Measurements from ENCODE around the gene PCDHGA7.
A peak's percentile ranks its signal among the peaks of the same experiment; 100 is the strongest.
"Not testable (repeated sequence)": the region's sequence is repeated elsewhere in the genome, so short reads cannot be mapped to it uniquely, and the experiment has no call there.

Gene PCDHGA7

DNA sequence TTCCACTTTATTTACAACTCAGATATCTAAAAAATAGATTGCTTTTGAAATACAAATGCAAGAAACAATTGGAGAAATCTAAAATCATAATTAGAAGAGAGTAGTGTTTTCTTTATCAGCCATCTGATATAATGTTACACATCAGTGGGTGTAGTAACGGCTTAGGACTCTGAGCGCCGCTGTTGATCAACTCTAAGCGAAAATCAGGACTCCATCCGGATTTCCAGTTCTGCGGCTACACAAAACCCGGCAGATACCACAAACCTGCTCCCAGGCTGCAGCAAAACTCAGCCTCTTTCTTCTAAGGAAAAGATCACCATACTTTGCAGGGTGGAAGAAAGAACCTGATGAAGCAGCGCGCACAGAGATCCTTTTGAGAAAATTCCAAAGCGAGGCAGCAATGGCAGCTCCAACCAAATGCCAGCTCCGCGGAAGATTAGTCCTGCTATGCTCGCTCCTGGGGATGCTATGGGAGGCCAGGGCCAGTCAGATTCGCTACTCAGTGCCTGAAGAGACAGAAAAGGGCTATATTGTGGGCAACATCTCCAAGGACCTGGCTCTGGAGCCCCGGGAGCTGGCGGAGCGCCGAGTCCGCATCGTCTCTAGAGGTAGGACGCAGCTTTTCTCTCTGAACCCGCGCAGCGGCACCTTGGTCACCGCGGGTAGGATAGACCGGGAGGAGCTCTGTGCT lies 20.2 kb downstream of the PCDHGA7 start, which contains the start of gene PCDHGA9:
Gene PCDHGA9 (plus strand): TSS at position 226 of the 691 bp plus-strand sequence. CDS start 175 bp downstream, at position 401.
- H3K27ac ChIP-seq: no peak within 1 kb of the TSS

DNA sequence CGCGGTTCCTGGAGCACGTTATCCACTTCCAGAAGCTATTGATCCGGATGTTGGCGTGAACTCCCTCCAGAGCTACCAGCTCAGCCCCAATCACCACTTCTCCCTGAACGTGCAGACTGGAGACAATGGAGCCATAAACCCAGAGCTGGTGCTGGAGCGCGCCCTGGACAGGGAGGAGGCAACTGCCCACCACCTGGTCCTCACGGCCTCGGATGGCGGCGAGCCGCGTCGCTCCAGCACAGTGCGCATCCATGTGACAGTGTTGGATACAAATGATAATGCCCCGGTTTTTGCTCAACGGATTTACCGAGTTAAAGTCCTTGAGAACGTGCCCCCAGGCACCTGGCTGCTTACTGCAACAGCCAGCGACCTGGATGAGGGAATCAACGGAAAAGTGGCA lies 20.8 kb downstream of the PCDHGA7 start:
- H3K27ac ChIP-seq: no peak overlapping the region
- TF ChIP-seq, protein P1, sequence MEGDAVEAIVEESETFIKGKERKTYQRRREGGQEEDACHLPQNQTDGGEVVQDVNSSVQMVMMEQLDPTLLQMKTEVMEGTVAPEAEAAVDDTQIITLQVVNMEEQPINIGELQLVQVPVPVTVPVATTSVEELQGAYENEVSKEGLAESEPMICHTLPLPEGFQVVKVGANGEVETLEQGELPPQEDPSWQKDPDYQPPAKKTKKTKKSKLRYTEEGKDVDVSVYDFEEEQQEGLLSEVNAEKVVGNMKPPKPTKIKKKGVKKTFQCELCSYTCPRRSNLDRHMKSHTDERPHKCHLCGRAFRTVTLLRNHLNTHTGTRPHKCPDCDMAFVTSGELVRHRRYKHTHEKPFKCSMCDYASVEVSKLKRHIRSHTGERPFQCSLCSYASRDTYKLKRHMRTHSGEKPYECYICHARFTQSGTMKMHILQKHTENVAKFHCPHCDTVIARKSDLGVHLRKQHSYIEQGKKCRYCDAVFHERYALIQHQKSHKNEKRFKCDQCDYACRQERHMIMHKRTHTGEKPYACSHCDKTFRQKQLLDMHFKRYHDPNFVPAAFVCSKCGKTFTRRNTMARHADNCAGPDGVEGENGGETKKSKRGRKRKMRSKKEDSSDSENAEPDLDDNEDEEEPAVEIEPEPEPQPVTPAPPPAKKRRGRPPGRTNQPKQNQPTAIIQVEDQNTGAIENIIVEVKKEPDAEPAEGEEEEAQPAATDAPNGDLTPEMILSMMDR (conservative IDR thresholded peaks at IDR 0.05): no peak

More for the DNA sequence above, 20.2 kb downstream of the PCDHGA7 start, which contains the start of gene PCDHGA9:
- TF ChIP-seq, protein P1 (conservative IDR thresholded peaks at IDR 0.05): peak; percentile 63

DNA sequence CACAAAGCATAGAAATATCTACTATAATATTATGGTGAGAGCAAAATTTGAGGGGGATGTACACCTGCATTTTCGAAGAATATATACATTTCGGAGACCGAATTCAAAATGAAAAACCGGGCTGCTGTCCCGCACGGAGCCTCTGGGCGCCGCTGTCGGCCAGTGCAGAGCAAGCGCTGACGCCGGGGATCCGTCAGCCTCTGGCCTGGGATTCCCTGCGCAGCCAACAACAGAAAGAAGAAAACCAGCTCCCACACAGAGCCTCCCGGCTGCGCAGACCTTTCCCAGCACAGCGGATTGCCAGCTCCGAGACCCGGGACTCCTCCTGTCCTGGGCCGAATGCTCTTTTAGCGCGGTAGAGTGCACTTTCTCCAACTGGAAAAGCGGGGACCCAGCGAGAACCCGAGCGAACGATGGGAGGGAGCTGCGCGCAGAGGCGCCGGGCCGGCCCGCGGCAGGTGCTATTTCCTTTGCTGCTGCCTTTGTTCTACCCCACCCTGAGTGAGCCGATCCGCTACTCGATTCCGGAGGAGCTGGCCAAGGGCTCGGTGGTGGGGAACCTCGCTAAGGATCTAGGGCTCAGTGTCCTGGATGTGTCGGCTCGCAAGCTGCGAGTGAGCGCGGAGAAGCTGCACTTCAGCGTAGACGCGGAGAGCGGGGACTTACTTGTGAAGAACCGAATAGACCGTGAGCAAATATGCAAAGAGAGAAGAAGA lies 25.4 kb downstream of the PCDHGA7 start, which contains the start of gene PCDHGB6:
Gene PCDHGB6 (plus strand): TSS at position 232 of the 716 bp plus-strand sequence. CDS start 182 bp downstream, at position 414.
- not testable (repeated sequence) for H3K27ac ChIP-seq

DNA sequence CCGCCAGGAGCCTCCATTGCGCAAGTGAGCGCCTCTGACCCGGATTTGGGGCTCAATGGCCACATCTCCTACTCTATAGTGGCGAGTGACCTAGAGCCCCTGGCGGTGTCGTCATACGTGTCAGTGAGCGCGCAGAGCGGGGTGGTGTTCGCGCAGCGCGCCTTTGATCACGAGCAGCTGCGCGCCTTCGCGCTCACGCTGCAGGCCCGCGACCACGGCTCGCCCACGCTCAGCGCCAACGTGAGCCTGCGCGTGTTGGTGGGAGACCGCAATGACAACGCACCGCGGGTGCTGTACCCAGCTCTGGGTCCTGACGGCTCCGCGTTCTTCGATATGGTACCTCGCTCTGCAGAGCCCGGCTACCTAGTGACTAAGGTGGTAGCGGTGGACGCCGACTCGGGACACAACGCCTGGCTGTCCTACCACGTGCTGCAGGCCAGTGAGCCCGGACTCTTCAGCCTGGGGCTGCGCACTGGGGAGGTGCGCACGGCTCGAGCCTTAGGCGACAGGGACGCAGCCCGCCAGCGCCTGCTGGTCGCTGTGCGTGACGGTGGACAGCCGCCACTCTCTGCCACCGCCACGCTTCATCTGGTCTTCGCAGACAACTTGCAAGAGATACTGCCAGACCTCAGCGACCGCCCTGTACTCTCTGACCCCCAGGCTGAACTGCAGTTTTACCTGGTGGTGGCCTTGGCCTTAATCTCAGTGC lies 27.2 kb downstream of the PCDHGA7 start:
- no peak overlapping the region for H3K27ac ChIP-seq
- TF ChIP-seq, protein P1 (conservative IDR thresholded peaks at IDR 0.05): no peak

DNA sequence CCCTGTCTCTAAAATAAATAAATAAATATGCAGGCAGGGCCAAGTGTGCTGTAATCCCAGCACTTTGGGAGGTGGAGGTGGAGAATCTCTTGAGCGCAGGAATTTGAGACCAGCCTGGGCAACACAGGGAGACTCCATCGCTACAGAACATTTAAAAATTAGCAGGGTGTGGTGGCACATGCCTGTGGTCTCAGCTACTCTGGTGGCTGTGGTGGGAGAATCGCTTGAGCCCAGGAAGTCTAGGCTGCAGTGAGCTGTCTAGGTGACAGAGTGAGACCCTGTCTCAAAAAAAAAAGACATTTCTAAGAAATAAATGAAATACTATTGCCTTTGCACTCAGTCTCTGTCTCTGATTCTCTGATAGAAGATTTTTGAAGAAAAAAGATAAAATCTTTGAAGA lies 29.0 kb downstream of the PCDHGA7 start:
- H3K27ac ChIP-seq: no peak overlapping the region
- TF ChIP-seq, protein P1 (conservative IDR thresholded peaks at IDR 0.05): no peak

DNA sequence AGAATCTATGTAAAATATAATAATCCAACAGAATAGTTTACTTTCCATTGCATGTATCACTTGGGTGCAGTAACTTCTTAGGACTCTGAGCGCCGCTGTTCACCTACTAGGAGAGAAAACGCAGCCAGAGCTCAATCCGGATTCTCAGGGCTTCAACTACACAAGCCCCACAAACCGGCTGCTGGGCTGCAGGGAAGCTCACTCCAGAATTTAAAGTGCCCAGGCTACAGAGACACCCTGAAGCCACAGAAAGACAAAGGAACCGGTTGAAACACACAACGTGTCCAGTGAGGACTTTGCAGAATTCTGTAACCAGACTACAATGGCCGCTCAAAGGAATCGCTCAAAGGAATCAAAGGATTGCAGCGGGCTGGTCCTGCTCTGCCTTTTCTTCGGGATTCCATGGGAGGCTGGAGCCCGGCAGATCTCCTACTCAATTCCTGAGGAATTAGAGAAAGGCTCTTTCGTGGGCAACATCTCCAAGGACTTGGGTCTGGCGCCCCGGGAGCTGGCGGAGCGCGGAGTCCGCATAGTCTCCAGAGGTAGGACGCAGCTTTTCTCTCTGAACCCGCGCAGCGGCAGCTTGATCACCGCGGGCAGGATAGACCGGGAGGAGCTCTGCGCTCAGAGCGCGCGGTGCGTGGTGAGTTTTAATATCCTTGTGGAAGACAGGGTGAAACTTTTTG lies 30.5 kb downstream of the PCDHGA7 start, which contains the start of gene PCDHGA10:
Gene PCDHGA10 (plus strand): TSS at position 134 of the 686 bp plus-strand sequence. CDS start 189 bp downstream, at position 323.
- TF ChIP-seq, protein P1 (conservative IDR thresholded peaks at IDR 0.05): peak; percentile 63
- H3K27ac ChIP-seq: no peak within 1 kb of the TSS

DNA sequence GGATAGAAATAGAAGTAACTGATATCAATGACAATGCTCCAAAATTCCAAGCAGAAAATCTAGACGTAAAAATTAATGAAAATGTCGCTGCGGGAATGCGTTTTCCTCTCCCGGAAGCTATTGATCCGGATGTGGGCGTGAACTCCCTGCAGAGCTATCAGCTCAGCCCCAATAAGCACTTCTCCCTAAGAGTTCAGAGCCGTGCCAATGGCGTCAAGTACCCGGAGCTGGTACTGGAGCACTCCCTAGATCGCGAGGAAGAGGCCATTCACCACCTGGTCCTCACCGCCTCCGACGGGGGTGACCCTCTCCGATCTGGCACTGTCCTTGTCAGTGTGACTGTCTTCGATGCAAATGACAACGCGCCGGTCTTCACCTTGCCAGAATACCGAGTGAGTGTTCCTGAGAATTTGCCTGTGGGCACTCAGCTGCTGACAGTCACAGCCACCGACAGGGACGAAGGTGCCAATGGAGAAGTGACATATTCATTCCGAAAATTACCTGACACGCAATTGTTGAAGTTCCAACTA lies 31.1 kb downstream of the PCDHGA7 start:
- H3K27ac ChIP-seq: no peak overlapping the region
- TF ChIP-seq, protein P1 (conservative IDR thresholded peaks at IDR 0.05): no peak

DNA sequence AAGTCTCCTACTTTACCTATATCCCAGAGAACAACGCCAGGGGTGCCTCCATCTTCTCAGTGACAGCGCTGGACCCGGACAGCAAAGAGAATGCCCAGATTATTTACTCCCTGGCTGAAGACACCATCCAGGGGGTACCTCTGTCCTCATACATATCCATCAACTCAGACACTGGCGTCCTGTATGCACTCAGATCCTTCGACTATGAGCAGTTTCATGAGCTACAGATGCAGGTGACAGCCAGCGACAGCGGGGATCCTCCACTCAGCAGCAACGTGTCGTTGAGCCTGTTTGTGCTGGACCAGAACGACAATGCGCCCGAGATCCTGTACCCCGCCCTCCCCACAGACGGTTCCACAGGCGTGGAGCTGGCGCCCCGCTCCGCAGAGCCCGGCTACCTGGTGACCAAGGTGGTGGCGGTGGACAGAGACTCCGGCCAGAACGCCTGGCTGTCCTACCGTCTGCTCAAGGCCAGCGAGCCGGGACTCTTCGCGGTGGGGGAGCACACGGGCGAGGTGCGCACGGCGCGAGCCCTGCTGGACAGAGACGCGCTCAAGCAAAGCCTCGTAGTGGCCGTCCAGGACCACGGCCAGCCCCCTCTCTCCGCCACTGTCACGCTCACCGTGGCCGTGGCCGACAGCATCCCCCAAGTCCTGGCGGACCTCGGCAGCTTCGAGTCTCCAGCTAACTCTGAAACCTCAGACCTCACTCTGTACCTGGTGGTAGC lies 32.2 kb downstream of the PCDHGA7 start:
- not testable (repeated sequence) for H3K27ac ChIP-seq

DNA sequence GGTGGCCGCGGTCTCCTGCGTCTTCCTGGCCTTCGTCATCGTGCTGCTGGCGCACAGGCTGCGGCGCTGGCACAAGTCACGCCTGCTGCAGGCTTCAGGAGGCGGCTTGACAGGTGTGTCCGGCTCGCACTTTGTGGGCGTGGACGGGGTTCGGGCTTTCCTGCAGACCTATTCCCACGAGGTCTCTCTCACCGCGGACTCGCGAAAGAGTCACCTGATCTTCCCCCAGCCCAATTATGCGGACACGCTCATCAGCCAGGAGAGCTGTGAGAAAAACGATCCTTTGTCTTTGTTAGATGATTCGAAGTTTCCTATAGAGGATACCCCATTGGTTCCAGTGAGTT lies 32.7 kb downstream of the PCDHGA7 start:
- H3K27ac ChIP-seq: not testable (repeated sequence)

Data from VCaP (cell line).